ENCODE measurements around the gene COA8. TPM values are rescaled to one million over a fixed set of nuclear protein-coding genes. Genes with fewer than 3 reads are reported as not detected.
A peak's percentile ranks its signal among the peaks of the same experiment; 100 is the strongest.

The COA8 gene
- total and polyA plus RNA-seq, 9 of the 15 experiments (the other 6 are each of a cell fraction or from before 2014, with no cell fraction given), result 5.0 to 35.3 (median 25.7) TPM

- Histone ChIP-seq H4K20me1 (replicated peaks; ENCODE audit: control insufficient read depth, insufficient read depth, low read length) (peaks cover 7% of the 10 kb centered on the region), H3K36me3 (ENCODE audit: control insufficient read depth, insufficient read depth, low read length) (no peaks in the 10 kb centered on the region), H3K79me2 (ENCODE audit: control insufficient read depth, insufficient read depth, low read length) (no peaks in the 10 kb centered on the region), H3K9me3 (replicated peaks; ENCODE audit: control insufficient read depth, insufficient read depth, low read depth, low read length) (no peaks in the 10 kb centered on the region), H3K9me1 (ENCODE audit: control insufficient read depth, insufficient read depth, low read length) (no peaks in the 10 kb centered on the region), H3K4me3 (no peak overlapping the region), H3K27me3 (ENCODE audit: control insufficient read depth in 2 of 2, insufficient read depth in 2 of 2, low read length in 2 of 2) (no peaks in the 10 kb centered on the region), H3K4me2 (ENCODE audit: insufficient read depth, low read length) (no peak overlapping the region), H3K9ac (ENCODE audit: insufficient read depth in 1 of 2, low read depth in 2 of 2, low read length in 2 of 2) (no peak overlapping the region), H2AFZ (ENCODE audit: low read depth, low read length) (no peak overlapping the region), H3K27ac (ENCODE audit: extremely low read depth, low read depth, low read length) (no peak overlapping the region), H3K4me1 (replicated peaks in 1 of 2; ENCODE audit: control insufficient read depth in 2 of 2, insufficient read depth in 2 of 2, low read length in 2 of 2) (peaks cover 0 to 69% of the 10 kb centered on the region in 2 experiments; a peak in 2 of 5 replicates)
- intact Hi-C loops (cut with micrococcal nuclease) (loop anchor here (5.0 to 10.0 kb wide), 2 partner anchors 46 to 474 kb away; no protein-coding TSS in a partner anchor), in situ Hi-C loops (cut with MboI) (no loop called here)
- FAIRE-seq, result no peak
- no peak for DNase-seq (ENCODE audit: extremely low read depth in 1 of 4, low spot score in 3 of 4)
- no TSS peak for BruUV-seq (replicated peaks)
- no peak for ATAC-seq
- ChIA-PET CTCF (ENCODE audit: low intra/inter-chr PET ratio) (no interaction called here), POLR2A (interaction anchor here (0.9 kb wide), 1 partner anchor 13 kb away, joined by 4 read pairs; no protein-coding TSS in a partner anchor)
- WGBS (ENCODE audit: insufficient coverage, low coverage, missing lambda C conversion rate), result 43% methylated on average over 15 of the region's 27 CpGs
- TF ChIP-seq MAX (CRISPR knock-in tag; IDR thresholded peaks at IDR 0.05), result 0 out of 2 replicates have a peak, but pooled peaks have one; percentile 28
- TF ChIP-seq RBFOX2 (IDR thresholded peaks at IDR 0.05; ENCODE audit: low read depth, low read length), result no peak
These were observed 14.1 kb upstream of the COA8 start for GRCh38 chr14:103548463-103549351.
